Jurkat, Clone E6-1 (cell line): Measurements from ENCODE around the gene FAM186B. TPM values are rescaled to one million over a fixed set of nuclear protein-coding genes. Genes with fewer than 3 reads are reported as not detected.
A peak's percentile ranks its signal among the peaks of the same experiment; 100 is the strongest.
"Not testable (repeated sequence)": the region's sequence is repeated elsewhere in the genome, so short reads cannot be mapped to it uniquely, and the experiment has no call there.

ENCODE experiments used
- DNase-seq: peaks from one replicate; pipeline ENCODE4 v3.0.0-alpha.2; 2011; ENCODE audit warnings: low read depth, low spot score
- H3K4me3 ChIP-seq: 2 replicates; pipeline ENCODE4 v1.5.1; 2011; ENCODE audit warnings: mild to moderate bottlenecking, low read length, control low read depth, moderate library complexity
- polyA plus RNA-seq: library from polyadenylated mRNA; unstranded; fragments of >200 nt; gene quantifications from one replicate; pipeline ENCODE4 v1.2.1, GENCODE V29; 2012; ENCODE audit warnings: missing spikeins; ENCODE audit not compliant: insufficient read length, insufficient read depth

Gene FAM186B
- not detected for polyA plus RNA-seq

- H3K4me3 ChIP-seq, DNase-seq: not testable (repeated sequence)
These were observed at the start of gene FAM186B for GRCh38 chr12:49605539-49605938. FAM186B (minus strand) TSS chr12:49605639; CDS start chr12:49605477, 162 bp downstream.

- DNase-seq: no peak
- H3K4me3 ChIP-seq: no peak overlapping the region
These were observed 49.3 kb upstream of the FAM186B start for GRCh38 chr12:49654715-49655114.

GRCh38 chr12:49652921-49653520 is 47.6 kb upstream of the FAM186B start:
- DNase-seq: no peak
- H3K4me3 ChIP-seq: no peak overlapping the region

- no peak for DNase-seq
- no peak overlapping the region for H3K4me3 ChIP-seq
These were observed 46.4 kb upstream of the FAM186B start for GRCh38 chr12:49651855-49652254.

- no peak for DNase-seq
- no peak overlapping the region for H3K4me3 ChIP-seq
These were observed 44.5 kb upstream of the FAM186B start for GRCh38 chr12:49649892-49650291.

- no peak overlapping the region for H3K4me3 ChIP-seq
- no peak for DNase-seq
These were observed 44.0 kb upstream of the FAM186B start for GRCh38 chr12:49649445-49649844.

- no peak overlapping the region for H3K4me3 ChIP-seq
- no peak for DNase-seq
These were observed 43.2 kb upstream of the FAM186B start for GRCh38 chr12:49648712-49649003.

GRCh38 chr12:49647827-49648711 is 42.6 kb upstream of the FAM186B start:
- no peak for DNase-seq
- no peak overlapping the region for H3K4me3 ChIP-seq

GRCh38 chr12:49646871-49647654 is 41.6 kb upstream of the FAM186B start:
- DNase-seq: no peak
- no peak overlapping the region for H3K4me3 ChIP-seq

- H3K4me3 ChIP-seq: no peak overlapping the region
- no peak for DNase-seq
These were observed 40.9 kb upstream of the FAM186B start for GRCh38 chr12:49646331-49646830.

- DNase-seq: no peak
- H3K4me3 ChIP-seq: no peak overlapping the region
These were observed 40.0 kb upstream of the FAM186B start for GRCh38 chr12:49645146-49646039.

GRCh38 chr12:49644620-49644994 is 39.2 kb upstream of the FAM186B start:
- H3K4me3 ChIP-seq: no peak overlapping the region
- DNase-seq: peak; percentile 61

- DNase-seq: no peak
- no peak overlapping the region for H3K4me3 ChIP-seq
These were observed 38.7 kb upstream of the FAM186B start for GRCh38 chr12:49643961-49644619.

- DNase-seq: no peak
- no peak overlapping the region for H3K4me3 ChIP-seq
These were observed 37.7 kb upstream of the FAM186B start for GRCh38 chr12:49643135-49643534.

- no peak overlapping the region for H3K4me3 ChIP-seq
- DNase-seq: no peak
These were observed 36.9 kb upstream of the FAM186B start for GRCh38 chr12:49642370-49642802.

- H3K4me3 ChIP-seq: no peak overlapping the region
- no peak for DNase-seq
These were observed 36.4 kb upstream of the FAM186B start for GRCh38 chr12:49641748-49642369.

- peak; percentile 69 for DNase-seq
- H3K4me3 ChIP-seq: no peak overlapping the region
These were observed 31.7 kb upstream of the FAM186B start for GRCh38 chr12:49636979-49637755.
